HG03354 (cell line): ENCODE measurements around the gene PCCA.
"Not testable (repeated sequence)": the region's sequence is repeated elsewhere in the genome, so short reads cannot be mapped to it uniquely, and the experiment has no call there.

ENCODE experiments used
- ATAC-seq: cut with Tn5 transposase; IDR thresholded peaks from one replicate; pipeline ENCODE4 v1.9.1; 2021; ENCODE audit warnings: mild to moderate bottlenecking; ENCODE audit not compliant: unreplicated experiment, poor library complexity, severe bottlenecking

The PCCA gene

GRCh38 chr13:100543872-100544602, 455.1 kb downstream of the PCCA start:
- ATAC-seq = peak; percentile 33

GRCh38 chr13:100544866-100545683, 456.2 kb downstream of the PCCA start:
- ATAC-seq = no peak

- ATAC-seq = no peak
These were observed 456.8 kb downstream of the PCCA start for GRCh38 chr13:100545684-100546061.

GRCh38 chr13:100546713-100547405, 458.0 kb downstream of the PCCA start:
- no peak for ATAC-seq

- no peak for ATAC-seq
These were observed 458.9 kb downstream of the PCCA start for GRCh38 chr13:100547791-100548201.

- ATAC-seq = no peak
These were observed 460.4 kb downstream of the PCCA start for GRCh38 chr13:100549316-100549715.

- ATAC-seq = no peak
These were observed 463.9 kb downstream of the PCCA start for GRCh38 chr13:100552755-100553154.

GRCh38 chr13:100559886-100560285, 471.0 kb downstream of the PCCA start:
- no peak for ATAC-seq

- no peak for ATAC-seq
These were observed 471.7 kb downstream of the PCCA start for GRCh38 chr13:100560498-100561157.

- no peak for ATAC-seq
These were observed 472.2 kb downstream of the PCCA start for GRCh38 chr13:100561158-100561499.

GRCh38 chr13:100561599-100562204, 472.8 kb downstream of the PCCA start:
- ATAC-seq = no peak

GRCh38 chr13:100563779-100564178, 474.9 kb downstream of the PCCA start:
- ATAC-seq = no peak

GRCh38 chr13:100564444-100565223, 475.7 kb downstream of the PCCA start:
- no peak for ATAC-seq

- no peak for ATAC-seq
These were observed 476.4 kb downstream of the PCCA start for GRCh38 chr13:100565286-100565685.

- no peak for ATAC-seq
These were observed 477.6 kb downstream of the PCCA start for GRCh38 chr13:100566543-100566942.

GRCh38 chr13:100573121-100573520, 484.2 kb downstream of the PCCA start:
- peak; percentile 97 for ATAC-seq

GRCh38 chr13:100577239-100577638, 488.3 kb downstream of the PCCA start:
- not testable (repeated sequence) for ATAC-seq
